ENCODE results near the gene RXRB. TPM values are rescaled to one million over a fixed set of nuclear protein-coding genes. Genes with fewer than 3 reads are reported as not detected.
"Not testable (repeated sequence)": the region's sequence is repeated elsewhere in the genome, so short reads cannot be mapped to it uniquely, and the experiment has no call there.

The RXRB gene
- polyA plus RNA-seq, 2 of the 4 experiments (the other 2 are of a cell fraction) = 15.6 to 20.3 TPM

DNA sequence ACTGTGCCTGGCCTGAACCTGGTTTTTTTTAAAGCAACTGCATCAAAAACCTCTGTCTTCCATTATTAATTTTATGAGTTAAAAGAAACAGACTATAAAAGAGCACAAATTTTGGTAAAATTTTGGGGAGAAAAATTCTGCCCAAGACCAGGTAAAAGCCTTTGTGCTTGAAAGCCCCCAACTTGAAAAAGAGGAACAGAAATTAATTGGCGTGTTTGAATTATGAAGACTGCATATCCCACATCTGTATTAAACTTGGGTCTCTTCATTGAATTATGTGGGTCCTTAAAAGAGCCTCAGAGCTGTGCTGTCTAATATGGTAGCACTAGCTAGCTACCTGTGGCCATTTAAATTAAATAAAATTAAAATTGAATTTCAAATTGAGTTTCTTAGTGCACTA is 49.4 kb downstream of the RXRB start:
- ChIA-PET CTCF (interaction anchor here (0.8 to 5.3 kb wide), 8 partner anchors 9 to 265 kb away, joined by 3 to 39 read pairs (median 8); no protein-coding TSS in a partner anchor), POLR2A (no interaction called here)
- no peak overlapping the region for H3K4me2 ChIP-seq
- TF ChIP-seq NR3C1 (IDR thresholded peaks at IDR 0.05) (no peak), CBX2 (IDR thresholded peaks at IDR 0.05; ENCODE audit: borderline replicate concordance, low read depth) (no peak), NFE2L2 (conservative IDR thresholded peaks at IDR 0.05; ENCODE audit: low read length) (no peak), MYC (IDR thresholded peaks at IDR 0.05; ENCODE audit: borderline replicate concordance, low read length) (no peak), TP53 (CRISPR knock-in tag; IDR thresholded peaks at IDR 0.05) (no peak), NPAS2 (CRISPR knock-in tag; IDR thresholded peaks at IDR 0.05; ENCODE audit: borderline replicate concordance) (no peak), JUN (IDR thresholded peaks at IDR 0.05) (no peak), HOXB5 (CRISPR knock-in tag; IDR thresholded peaks at IDR 0.05) (no peak), RFX5 (IDR thresholded peaks at IDR 0.05) (no peak), BHLHE40 (IDR thresholded peaks at IDR 0.05; ENCODE audit: low read depth, low read length) (no peak), FOSL2 (IDR thresholded peaks at IDR 0.05) (no peak), FOSL2 (CRISPR knock-in tag; IDR thresholded peaks at IDR 0.05) (no peak), ESRRA (IDR thresholded peaks at IDR 0.05; ENCODE audit: borderline replicate concordance, low read length) (no peak), EP300 (IDR thresholded peaks at IDR 0.05) (no peak), FOSB (CRISPR knock-in tag; IDR thresholded peaks at IDR 0.05) (no peak), PHF8 (IDR thresholded peaks at IDR 0.05; ENCODE audit: borderline replicate concordance, low read depth) (no peak)
- TF ChIP-seq, protein P1, sequence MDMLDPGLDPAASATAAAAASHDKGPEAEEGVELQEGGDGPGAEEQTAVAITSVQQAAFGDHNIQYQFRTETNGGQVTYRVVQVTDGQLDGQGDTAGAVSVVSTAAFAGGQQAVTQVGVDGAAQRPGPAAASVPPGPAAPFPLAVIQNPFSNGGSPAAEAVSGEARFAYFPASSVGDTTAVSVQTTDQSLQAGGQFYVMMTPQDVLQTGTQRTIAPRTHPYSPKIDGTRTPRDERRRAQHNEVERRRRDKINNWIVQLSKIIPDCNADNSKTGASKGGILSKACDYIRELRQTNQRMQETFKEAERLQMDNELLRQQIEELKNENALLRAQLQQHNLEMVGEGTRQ (IDR thresholded peaks at IDR 0.05) = no peak
- TF ChIP-seq, protein P2, sequence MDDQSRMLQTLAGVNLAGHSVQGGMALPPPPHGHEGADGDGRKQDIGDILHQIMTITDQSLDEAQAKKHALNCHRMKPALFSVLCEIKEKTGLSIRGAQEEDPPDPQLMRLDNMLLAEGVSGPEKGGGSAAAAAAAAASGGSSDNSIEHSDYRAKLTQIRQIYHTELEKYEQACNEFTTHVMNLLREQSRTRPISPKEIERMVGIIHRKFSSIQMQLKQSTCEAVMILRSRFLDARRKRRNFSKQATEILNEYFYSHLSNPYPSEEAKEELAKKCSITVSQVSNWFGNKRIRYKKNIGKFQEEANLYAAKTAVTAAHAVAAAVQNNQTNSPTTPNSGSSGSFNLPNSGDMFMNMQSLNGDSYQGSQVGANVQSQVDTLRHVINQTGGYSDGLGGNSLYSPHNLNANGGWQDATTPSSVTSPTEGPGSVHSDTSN (IDR thresholded peaks at IDR 0.05) = no peak
- TF ChIP-seq, protein P3, sequence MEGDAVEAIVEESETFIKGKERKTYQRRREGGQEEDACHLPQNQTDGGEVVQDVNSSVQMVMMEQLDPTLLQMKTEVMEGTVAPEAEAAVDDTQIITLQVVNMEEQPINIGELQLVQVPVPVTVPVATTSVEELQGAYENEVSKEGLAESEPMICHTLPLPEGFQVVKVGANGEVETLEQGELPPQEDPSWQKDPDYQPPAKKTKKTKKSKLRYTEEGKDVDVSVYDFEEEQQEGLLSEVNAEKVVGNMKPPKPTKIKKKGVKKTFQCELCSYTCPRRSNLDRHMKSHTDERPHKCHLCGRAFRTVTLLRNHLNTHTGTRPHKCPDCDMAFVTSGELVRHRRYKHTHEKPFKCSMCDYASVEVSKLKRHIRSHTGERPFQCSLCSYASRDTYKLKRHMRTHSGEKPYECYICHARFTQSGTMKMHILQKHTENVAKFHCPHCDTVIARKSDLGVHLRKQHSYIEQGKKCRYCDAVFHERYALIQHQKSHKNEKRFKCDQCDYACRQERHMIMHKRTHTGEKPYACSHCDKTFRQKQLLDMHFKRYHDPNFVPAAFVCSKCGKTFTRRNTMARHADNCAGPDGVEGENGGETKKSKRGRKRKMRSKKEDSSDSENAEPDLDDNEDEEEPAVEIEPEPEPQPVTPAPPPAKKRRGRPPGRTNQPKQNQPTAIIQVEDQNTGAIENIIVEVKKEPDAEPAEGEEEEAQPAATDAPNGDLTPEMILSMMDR (IDR thresholded peaks at IDR 0.05) = no peak
- TF ChIP-seq, protein P4, sequence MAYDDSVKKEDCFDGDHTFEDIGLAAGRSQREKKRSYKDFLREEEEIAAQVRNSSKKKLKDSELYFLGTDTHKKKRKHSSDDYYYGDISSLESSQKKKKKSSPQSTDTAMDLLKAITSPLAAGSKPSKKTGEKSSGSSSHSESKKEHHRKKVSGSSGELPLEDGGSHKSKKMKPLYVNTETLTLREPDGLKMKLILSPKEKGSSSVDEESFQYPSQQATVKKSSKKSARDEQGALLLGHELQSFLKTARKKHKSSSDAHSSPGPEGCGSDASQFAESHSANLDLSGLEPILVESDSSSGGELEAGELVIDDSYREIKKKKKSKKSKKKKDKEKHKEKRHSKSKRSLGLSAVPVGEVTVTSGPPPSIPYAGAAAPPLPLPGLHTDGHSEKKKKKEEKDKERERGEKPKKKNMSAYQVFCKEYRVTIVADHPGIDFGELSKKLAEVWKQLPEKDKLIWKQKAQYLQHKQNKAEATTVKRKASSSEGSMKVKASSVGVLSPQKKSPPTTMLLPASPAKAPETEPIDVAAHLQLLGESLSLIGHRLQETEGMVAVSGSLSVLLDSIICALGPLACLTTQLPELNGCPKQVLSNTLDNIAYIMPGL (CRISPR knock-in tag; IDR thresholded peaks at IDR 0.05; ENCODE audit: borderline replicate concordance) = no peak
- TF ChIP-seq, protein P5, sequence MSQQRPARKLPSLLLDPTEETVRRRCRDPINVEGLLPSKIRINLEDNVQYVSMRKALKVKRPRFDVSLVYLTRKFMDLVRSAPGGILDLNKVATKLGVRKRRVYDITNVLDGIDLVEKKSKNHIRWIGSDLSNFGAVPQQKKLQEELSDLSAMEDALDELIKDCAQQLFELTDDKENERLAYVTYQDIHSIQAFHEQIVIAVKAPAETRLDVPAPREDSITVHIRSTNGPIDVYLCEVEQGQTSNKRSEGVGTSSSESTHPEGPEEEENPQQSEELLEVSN (IDR thresholded peaks at IDR 0.05; ENCODE audit: borderline replicate concordance, low read depth) = no peak
- no peak overlapping the region for H3K27ac ChIP-seq
- WGBS (ENCODE audit: missing lambda C conversion rate) = 16% methylated on average over 1 of the region's 1 CpG
- H3K9me3 ChIP-seq = no peaks in the 10 kb centered on the region
- DNase-seq (ENCODE audit: low read depth in 1 of 2, low spot score in 1 of 2) = no peak
- ATAC-seq = no peak
- no peaks in the 10 kb centered on the region for H3K4me1 ChIP-seq
- FAIRE-seq = no peak
- H3K4me3 ChIP-seq = no peak overlapping the region

DNA sequence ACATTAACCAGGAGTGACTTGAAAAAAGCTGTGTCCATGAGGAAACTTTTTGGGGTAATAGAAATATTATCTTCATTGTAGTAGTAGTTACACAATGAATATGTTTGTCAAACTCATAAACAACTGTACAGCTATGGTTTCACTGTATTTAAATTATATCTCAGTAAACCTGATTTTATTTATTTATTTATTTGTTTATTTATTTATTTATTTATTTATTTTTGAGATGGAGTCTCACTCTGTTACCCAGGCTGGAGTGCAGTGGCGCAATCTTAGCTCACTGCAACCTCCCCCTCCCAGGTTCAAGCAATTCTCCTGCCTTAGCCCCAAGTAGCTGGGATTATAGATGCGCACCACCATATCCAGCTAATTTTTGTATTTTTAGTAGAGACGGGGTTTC is 49.9 kb downstream of the RXRB start:
- H3K27ac ChIP-seq; H3K4me2 ChIP-seq; H3K4me3 ChIP-seq; DNase-seq (ENCODE audit: low read depth in 1 of 2, low spot score in 1 of 2); FAIRE-seq; H3K9me3 ChIP-seq; ATAC-seq; H3K4me1 ChIP-seq; POLR2A ChIA-PET: not testable (repeated sequence)
- peak; percentile 85 for TF ChIP-seq ZC3H11A (IDR thresholded peaks at IDR 0.05)
- WGBS (ENCODE audit: missing lambda C conversion rate) = 76% methylated on average over 3 of the region's 3 CpGs
- CTCF ChIA-PET = interaction anchor here (0.7 to 5.3 kb wide), 9 partner anchors 9 to 264 kb away, joined by 3 to 39 read pairs (median 7); no protein-coding TSS in a partner anchor

All from A549 (cell line).